HL-60/S4 treated with retinoic acid at 250 ng/mL for 4 days and 3 days (cell line): ENCODE results near the gene AHNAK.
"Not testable (repeated sequence)": the region's sequence is repeated elsewhere in the genome, so short reads cannot be mapped to it uniquely, and the experiment has no call there.

Experiments used
- in situ Hi-C: fragments of 300-500 bp; cut with MboI; formaldehyde crosslinking; loops from 2 replicates; pipeline ENCODE4 v1.7.0; 2022; ENCODE audit warnings: low sequenced_read_pairs

Gene AHNAK, protein sequence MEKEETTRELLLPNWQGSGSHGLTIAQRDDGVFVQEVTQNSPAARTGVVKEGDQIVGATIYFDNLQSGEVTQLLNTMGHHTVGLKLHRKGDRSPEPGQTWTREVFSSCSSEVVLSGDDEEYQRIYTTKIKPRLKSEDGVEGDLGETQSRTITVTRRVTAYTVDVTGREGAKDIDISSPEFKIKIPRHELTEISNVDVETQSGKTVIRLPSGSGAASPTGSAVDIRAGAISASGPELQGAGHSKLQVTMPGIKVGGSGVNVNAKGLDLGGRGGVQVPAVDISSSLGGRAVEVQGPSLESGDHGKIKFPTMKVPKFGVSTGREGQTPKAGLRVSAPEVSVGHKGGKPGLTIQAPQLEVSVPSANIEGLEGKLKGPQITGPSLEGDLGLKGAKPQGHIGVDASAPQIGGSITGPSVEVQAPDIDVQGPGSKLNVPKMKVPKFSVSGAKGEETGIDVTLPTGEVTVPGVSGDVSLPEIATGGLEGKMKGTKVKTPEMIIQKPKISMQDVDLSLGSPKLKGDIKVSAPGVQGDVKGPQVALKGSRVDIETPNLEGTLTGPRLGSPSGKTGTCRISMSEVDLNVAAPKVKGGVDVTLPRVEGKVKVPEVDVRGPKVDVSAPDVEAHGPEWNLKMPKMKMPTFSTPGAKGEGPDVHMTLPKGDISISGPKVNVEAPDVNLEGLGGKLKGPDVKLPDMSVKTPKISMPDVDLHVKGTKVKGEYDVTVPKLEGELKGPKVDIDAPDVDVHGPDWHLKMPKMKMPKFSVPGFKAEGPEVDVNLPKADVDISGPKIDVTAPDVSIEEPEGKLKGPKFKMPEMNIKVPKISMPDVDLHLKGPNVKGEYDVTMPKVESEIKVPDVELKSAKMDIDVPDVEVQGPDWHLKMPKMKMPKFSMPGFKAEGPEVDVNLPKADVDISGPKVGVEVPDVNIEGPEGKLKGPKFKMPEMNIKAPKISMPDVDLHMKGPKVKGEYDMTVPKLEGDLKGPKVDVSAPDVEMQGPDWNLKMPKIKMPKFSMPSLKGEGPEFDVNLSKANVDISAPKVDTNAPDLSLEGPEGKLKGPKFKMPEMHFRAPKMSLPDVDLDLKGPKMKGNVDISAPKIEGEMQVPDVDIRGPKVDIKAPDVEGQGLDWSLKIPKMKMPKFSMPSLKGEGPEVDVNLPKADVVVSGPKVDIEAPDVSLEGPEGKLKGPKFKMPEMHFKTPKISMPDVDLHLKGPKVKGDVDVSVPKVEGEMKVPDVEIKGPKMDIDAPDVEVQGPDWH (N-terminal part only)

GRCh38 chr11:62546244-62546928, at the start of gene AHNAK:
Gene AHNAK, minus strand, starts transcription at chr11:62546806. Its CDS starts 10,708 bp downstream, at chr11:62536098.
- in situ Hi-C loops = no loop called here

GRCh38 chr11:62595124-62595523, 48.5 kb upstream of the AHNAK start:
- in situ Hi-C loops = loop anchor here (10.0 kb wide), 1 partner anchor 110 kb away; the partner anchor contains the start of genes BSCL2 and GNG3

- in situ Hi-C loops = loop anchor here (10.0 kb wide), 1 partner anchor 111 kb away; the partner anchor contains the start of genes BSCL2 and GNG3
Observed at GRCh38 chr11:62593434-62594044, 46.9 kb upstream of the AHNAK start.

DNA sequence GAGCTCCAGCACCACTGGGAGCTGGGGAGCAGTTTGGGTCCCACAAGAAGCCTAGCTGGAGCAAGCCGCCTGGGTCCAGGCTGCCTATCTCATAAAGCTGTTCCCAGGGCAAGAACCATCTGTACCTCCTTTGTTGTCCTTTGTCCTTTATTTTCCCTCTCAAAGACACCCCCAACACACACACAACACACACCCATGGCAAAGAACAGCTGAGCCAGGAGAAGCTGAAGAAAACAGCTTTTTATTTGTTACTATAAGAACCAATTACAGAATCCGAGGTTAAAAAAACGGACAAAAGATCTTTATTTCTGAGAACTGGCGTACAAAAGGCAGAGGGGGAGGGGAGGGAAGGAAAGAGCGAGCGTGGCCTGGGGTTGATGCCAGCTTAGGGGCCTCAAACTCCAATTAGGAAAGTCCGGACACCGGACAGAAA, 46.4 kb upstream of the AHNAK start:
- in situ Hi-C loops = loop anchor here (10.0 kb wide), 1 partner anchor 112 kb away; the partner anchor contains the start of genes BSCL2 and GNG3

- in situ Hi-C loops = loop anchor here (10.0 kb wide), 1 partner anchor 113 kb away; the partner anchor contains the start of genes BSCL2 and GNG3
Observed at GRCh38 chr11:62592146-62592815, 45.7 kb upstream of the AHNAK start.

- in situ Hi-C loops = loop anchor here (10.0 kb wide), 1 partner anchor 113 kb away; the partner anchor contains the start of genes BSCL2 and GNG3
Observed at GRCh38 chr11:62591448-62592145, 45.0 kb upstream of the AHNAK start, which contains the start of gene TUT1. Gene TUT1, minus strand, starts transcription at chr11:62591523. Its CDS starts 38 bp downstream, at chr11:62591485.

DNA sequence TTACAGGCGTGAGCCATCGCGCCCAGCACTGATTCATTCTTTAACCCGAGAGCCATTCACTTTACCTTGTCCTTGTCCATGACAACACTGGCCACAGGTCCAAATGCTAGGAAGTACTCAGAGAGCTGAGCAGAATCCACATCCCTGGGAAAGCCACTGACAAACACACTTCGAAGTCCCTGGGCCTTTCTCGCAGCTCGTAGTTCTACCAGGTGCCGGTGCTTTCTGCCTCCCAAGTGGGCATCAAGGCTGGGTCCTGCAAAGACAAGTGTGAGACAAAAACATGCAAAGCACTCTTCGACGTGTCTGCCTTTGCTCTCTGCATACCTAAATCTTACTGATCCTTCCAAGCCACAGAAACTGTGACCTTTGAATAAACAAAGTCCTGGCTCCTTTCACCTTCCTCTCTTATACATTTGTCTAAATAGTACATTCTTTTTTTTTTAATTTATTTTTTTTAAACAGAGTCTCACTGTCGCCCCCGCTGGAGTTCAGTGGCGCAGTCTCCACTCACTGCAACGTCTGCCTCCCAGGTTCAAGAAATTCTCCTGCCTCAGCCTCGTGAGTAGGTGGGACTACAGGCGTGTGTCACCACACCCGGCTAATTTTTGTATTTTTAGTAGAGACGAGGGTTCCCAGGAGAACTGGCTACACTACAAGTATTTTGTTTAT, 42.5 kb upstream of the AHNAK start:
- in situ Hi-C loops = no loop called here

- in situ Hi-C loops = not testable (repeated sequence)
Observed at GRCh38 chr11:62585356-62585755, 38.8 kb upstream of the AHNAK start.

- in situ Hi-C loops = not testable (repeated sequence)
Observed at GRCh38 chr11:62581735-62582134, 35.1 kb upstream of the AHNAK start.

GRCh38 chr11:62580959-62581715, 34.5 kb upstream of the AHNAK start:
- in situ Hi-C loops = no loop called here

DNA sequence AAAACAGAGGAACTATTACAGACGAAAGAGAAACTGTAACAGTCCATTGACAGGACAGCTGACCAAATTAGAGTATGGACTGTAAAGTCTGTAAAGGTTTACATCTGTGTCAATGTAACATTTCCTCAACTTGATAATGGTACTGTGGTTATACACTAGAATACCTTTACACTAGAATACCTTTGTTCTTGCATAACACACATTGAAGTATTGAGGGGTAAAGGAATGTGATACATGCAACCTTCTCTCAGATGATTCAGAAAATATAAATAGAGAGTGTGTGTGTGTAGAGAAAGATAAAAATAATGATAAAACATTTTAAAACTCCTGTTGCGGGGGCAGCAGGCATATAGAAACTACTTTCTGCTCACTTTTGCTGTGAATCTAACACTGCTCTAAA, 32.6 kb upstream of the AHNAK start:
- in situ Hi-C loops = no loop called here

- in situ Hi-C loops = no loop called here
Observed at GRCh38 chr11:62578541-62578940, 31.9 kb upstream of the AHNAK start.

- in situ Hi-C loops = no loop called here
Observed at GRCh38 chr11:62577046-62577714, 30.6 kb upstream of the AHNAK start.

DNA sequence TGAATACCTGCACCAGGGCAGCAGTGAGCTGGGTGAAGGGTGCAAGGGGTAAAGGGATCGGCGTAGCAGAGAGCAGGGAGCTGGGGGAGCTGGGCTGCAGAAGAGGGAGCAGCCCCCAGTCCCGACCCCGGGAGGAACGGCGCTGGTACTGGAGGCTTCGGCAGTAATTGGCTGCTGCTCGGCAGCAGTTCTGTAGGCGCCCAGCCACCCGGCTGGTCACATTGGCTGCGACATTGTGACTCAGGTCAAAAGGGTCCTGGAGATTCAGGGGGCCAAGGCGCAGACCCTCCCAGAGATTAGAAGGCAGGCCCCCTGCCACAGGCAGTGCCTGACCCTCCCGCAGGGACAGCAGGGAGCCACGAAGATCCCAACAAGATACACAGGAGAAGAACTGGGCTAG, 29.2 kb upstream of the AHNAK start:
- in situ Hi-C loops = no loop called here

DNA sequence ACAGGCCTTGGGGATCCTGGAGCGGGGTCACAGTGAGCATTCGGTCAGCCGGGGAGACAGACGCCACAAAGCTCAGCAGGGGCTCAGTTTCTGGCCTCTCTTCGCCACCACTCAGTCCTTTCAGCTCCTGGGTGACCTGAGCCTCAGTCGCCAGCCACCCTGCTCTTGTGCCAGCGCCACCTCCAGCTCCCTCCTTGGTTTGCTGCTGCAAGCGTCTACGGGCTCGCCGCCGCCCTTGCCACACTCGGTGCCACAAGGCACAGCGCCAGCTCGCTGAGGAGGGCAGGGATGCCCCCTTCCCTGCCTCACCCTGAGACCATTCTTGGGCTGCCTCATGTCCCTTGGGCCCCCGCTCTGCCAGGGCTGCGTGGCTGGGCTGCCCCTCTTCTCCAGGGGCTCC, 28.6 kb upstream of the AHNAK start:
- in situ Hi-C loops = no loop called here

DNA sequence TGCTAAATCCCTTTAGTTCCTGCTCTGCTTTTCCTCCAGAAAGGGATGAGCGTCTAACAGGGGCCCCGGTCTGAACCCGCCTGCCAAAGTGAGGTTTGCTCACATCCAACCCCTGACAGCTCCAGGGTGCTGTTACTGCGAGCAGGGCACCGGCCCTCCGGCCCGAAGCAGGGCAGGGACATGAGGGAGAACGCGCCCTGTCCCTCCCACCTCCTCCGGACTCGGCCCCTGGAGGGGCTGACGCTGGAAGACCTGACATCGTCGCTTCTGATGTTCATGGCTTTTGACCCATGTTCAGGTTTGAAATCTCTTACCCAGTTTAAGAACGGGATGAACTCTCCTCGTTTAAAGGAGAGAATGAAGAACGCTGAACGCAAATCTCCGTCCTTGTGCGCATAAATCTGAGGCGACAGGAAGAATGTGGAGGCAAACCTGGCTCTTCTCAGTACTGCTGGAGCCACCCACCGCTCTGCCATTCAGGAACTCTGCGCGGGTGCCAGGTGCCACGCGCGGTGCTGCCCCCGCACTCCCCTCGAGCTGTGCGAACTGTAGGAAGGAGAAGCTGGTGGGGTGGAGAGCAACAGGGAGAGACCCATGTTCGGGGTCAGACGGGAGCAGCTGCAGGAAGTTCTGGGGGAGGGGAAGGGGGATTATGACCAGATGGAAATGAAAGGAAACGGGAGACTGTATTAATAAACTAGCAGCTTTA, 27.9 kb upstream of the AHNAK start:
- in situ Hi-C loops = loop anchor here (25.0 kb wide), 1 partner anchor 162 kb away; the partner anchor contains the start of gene SCGB1A1
